HepG2 (cell line): ENCODE measurements around the gene SPAG7. TPM values are rescaled to one million over a fixed set of nuclear protein-coding genes. Genes with fewer than 3 reads are reported as not detected.

ENCODE experiments used
- ADNP ChIP-seq: sonication (generic); formaldehyde crosslinking; IDR thresholded peaks from 2 replicates; pipeline ENCODE4 v1.4.0; 2020; ENCODE audit warnings: missing genetic modification reagents
- BRD4 ChIP-seq: sonication (generic); formaldehyde crosslinking; IDR thresholded peaks from 2 replicates; pipeline ENCODE4 v1.4.0; 2020; ENCODE audit warnings: missing genetic modification reagents
- CAMTA2 ChIP-seq: sonication (generic); formaldehyde crosslinking; IDR thresholded peaks from 2 replicates; pipeline ENCODE4 v1.4.0; 2020; ENCODE audit warnings: mild to moderate bottlenecking, missing genetic modification reagents, borderline replicate concordance
- ERF ChIP-seq: IDR thresholded peaks from 2 replicates; pipeline ENCODE4 v1.6.1; 2018; ENCODE audit warnings: missing biosample characterization, missing genetic modification reagents
- HIVEP1 ChIP-seq: sonication (generic); formaldehyde crosslinking; IDR thresholded peaks from 2 replicates; pipeline ENCODE4 v1.4.0; 2020; ENCODE audit warnings: mild to moderate bottlenecking, missing genetic modification reagents
- KAT7 ChIP-seq: IDR thresholded peaks from 2 replicates; pipeline ENCODE4 v1.6.1; 2018; ENCODE audit warnings: borderline replicate concordance, missing compliant biosample characterization
- KLF11 ChIP-seq: IDR thresholded peaks from 2 replicates; pipeline ENCODE4 v1.6.1; 2016; ENCODE audit warnings: missing compliant biosample characterization
- NCOA5 ChIP-seq: sonication (generic); formaldehyde crosslinking; IDR thresholded peaks from 2 replicates; pipeline ENCODE4 v1.4.0; 2020; ENCODE audit warnings: missing genetic modification reagents
- NFAT5 ChIP-seq: sonication (generic); formaldehyde crosslinking; IDR thresholded peaks from 2 replicates; pipeline ENCODE4 v1.4.0; 2020; ENCODE audit warnings: missing genetic modification reagents
- PAXIP1 ChIP-seq: sonication (generic); formaldehyde crosslinking; conservative IDR thresholded peaks from 2 replicates; pipeline ENCODE4 v1.4.0; 2020; ENCODE audit warnings: mild to moderate bottlenecking, missing genetic modification reagents, moderate library complexity
- PRMT3 ChIP-seq: sonication (generic); formaldehyde crosslinking; IDR thresholded peaks from 2 replicates; pipeline ENCODE4 v1.8.1; 2022; ENCODE audit warnings: low read depth, mild to moderate bottlenecking, moderate library complexity, missing genetic modification reagents, borderline replicate concordance
- SALL2 ChIP-seq: sonication (generic); formaldehyde crosslinking; IDR thresholded peaks from 2 replicates; pipeline ENCODE4 v1.8.1; 2023; ENCODE audit warnings: mild to moderate bottlenecking, missing genetic modification reagents, inconsistent platforms
- ZBTB42 ChIP-seq: sonication (generic); formaldehyde crosslinking; IDR thresholded peaks from 2 replicates; pipeline ENCODE4 v1.5.0; 2020; ENCODE audit warnings: mild to moderate bottlenecking, missing genetic modification reagents
- ZIK1 ChIP-seq: sonication (generic); formaldehyde crosslinking; IDR thresholded peaks from 2 replicates; pipeline ENCODE4 v1.5.0; 2020; ENCODE audit warnings: mild to moderate bottlenecking, low read depth, missing genetic modification reagents, borderline replicate concordance
- ZNF121 ChIP-seq: sonication (generic); formaldehyde crosslinking; IDR thresholded peaks from 2 replicates; pipeline ENCODE4 v1.5.0; 2020; ENCODE audit warnings: mild to moderate bottlenecking, missing genetic modification reagents
- ZNF574 ChIP-seq: sonication (generic); formaldehyde crosslinking; IDR thresholded peaks from 2 replicates; pipeline ENCODE4 v1.4.0; 2020; ENCODE audit warnings: missing genetic modification reagents
- ZSCAN31 ChIP-seq: sonication (generic); formaldehyde crosslinking; IDR thresholded peaks from 2 replicates; pipeline ENCODE4 v1.5.0; 2020; ENCODE audit warnings: low read depth, mild to moderate bottlenecking, missing genetic modification reagents
- polyA plus RNA-seq, 8 experiments: library from polyadenylated mRNA; depleted of rRNA in 3 of 8; stranded (reverse) in 7 of 8; unstranded in 1 of 8; fragments of >200 nt; fragmentation: Illumina TruSeq in 4 of 8; extraction: Trizol in 4 of 8; gene quantifications; 2 replicates each; pipeline versions ENCODE4 v1.2.1 to v1.2.3, GENCODE V29; 2011 to 2016; ENCODE audit warnings: low read depth in 4 of 8, missing spikeins in 1 of 8, mixed read lengths in 1 of 8; ENCODE audit not compliant: insufficient read depth in 1 of 8
- total RNA-seq, 5 experiments: library from RNA; depleted of rRNA; stranded (reverse); fragments of >200 nt; fragmentation: Illumina TruSeq; extraction: Trizol; gene quantifications; 2 replicates each; pipeline ENCODE4 v1.2.3, GENCODE V29; 2016; ENCODE audit warnings: low read depth in 1 of 5

Gene SPAG7
- total and polyA plus RNA-seq, 2 of the 13 experiments (the other 11 are each of a cell fraction or from before 2014, with no cell fraction given): 51.0 to 59.0 TPM

- TF ChIP-seq ZNF574 (CRISPR knock-in tag): peak; percentile 33; the same call in 1 of the 2 replicates
- no peak for TF ChIP-seq HIVEP1 (CRISPR knock-in tag)
- TF ChIP-seq ERF (CRISPR knock-in tag): peak; percentile 59; the same call in 1 of the 2 replicates
- TF ChIP-seq PAXIP1 (CRISPR knock-in tag): peak; percentile 60
- TF ChIP-seq ZBTB42 (CRISPR knock-in tag): no peak
- TF ChIP-seq NFAT5 (CRISPR knock-in tag): no peak
- no peak for TF ChIP-seq KAT7 (CRISPR knock-in tag)
- no peak for TF ChIP-seq ZIK1 (CRISPR knock-in tag)
- TF ChIP-seq BRD4 (CRISPR knock-in tag): no peak
- TF ChIP-seq ADNP: no peak
- TF ChIP-seq ZNF121 (CRISPR knock-in tag): peak; percentile 98
- no peak for TF ChIP-seq KLF11
- no peak for TF ChIP-seq PRMT3 (CRISPR knock-in tag)
- no peak for TF ChIP-seq NCOA5 (CRISPR knock-in tag)
- TF ChIP-seq ZSCAN31 (CRISPR knock-in tag): no peak
- TF ChIP-seq SALL2 (CRISPR knock-in tag): no peak
- TF ChIP-seq CAMTA2 (CRISPR knock-in tag): no peak
These were observed 47.1 kb downstream of the SPAG7 start (continued) for GRCh38 chr17:4920351-4921048.
